ENCODE data around the gene SIGLEC12.
"Not testable (repeated sequence)": the region's sequence is repeated elsewhere in the genome, so short reads cannot be mapped to it uniquely, and the experiment has no call there.

The SIGLEC12 gene

GRCh38 chr19:51448411-51449016 is 53.1 kb downstream of the SIGLEC12 start:
- Histone ChIP-seq H3K9me2 (ENCODE audit: low read depth, low read length) (no peaks in the 10 kb centered on the region), H3K79me2 (ENCODE audit: insufficient read depth, low read length) (no peaks in the 10 kb centered on the region), H3K4me3 (ENCODE audit: low read depth, low read length, poor library complexity, severe bottlenecking) (no peak overlapping the region), H3K27me3 (ENCODE audit: insufficient read depth, low read length) (no peaks in the 10 kb centered on the region; the same call in 1 of the 2 replicates), H4K20me1 (ENCODE audit: insufficient read depth, low read length) (no peaks in the 10 kb centered on the region), H3F3A (ENCODE audit: insufficient read depth, low read length) (no peaks in the 10 kb centered on the region), H3K27ac (ENCODE audit: low read depth, low read length, poor library complexity, severe bottlenecking) (no peak overlapping the region), H2AFZ (ENCODE audit: low read length) (no peak overlapping the region), H3K4me1 (ENCODE audit: insufficient read depth, low read length, severe bottlenecking) (no peaks in the 10 kb centered on the region), H3K4me2 (ENCODE audit: low read length) (no peak overlapping the region), H3K36me3 (ENCODE audit: insufficient read depth, low read length) (no peaks in the 10 kb centered on the region; the same call in 1 of the 2 replicates), H3K9ac (ENCODE audit: low read length) (no peak overlapping the region), H3K9me3 (ENCODE audit: low read length) (no peaks in the 10 kb centered on the region)
- TF ChIP-seq EZH2 (IDR thresholded peaks at IDR 0.05; ENCODE audit: borderline replicate concordance, low read length), result no peak
- no peak for TF ChIP-seq CTCF (IDR thresholded peaks at IDR 0.05; ENCODE audit: low read length)

DNA sequence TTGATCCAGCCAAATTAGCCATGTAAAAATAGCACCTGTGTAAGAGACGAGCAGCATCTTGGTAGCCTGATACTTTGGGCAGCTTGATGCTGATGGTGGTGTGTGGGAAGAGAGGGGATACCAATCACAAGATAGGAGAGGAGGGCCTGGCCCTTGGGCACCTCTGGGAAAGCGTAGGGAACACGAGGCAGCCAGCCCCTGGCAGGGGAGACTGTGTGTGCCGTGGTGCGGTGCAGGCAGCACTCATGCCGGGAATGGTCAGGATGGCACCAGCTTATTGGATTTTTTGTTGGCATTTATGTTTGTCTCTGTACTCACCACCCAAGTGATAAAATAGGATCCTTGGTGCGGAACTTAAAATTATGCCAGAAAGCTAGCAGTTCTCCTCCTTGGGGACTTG is 53.6 kb downstream of the SIGLEC12 start:
- Histone ChIP-seq H3K27ac (ENCODE audit: low read depth, low read length, poor library complexity, severe bottlenecking) (no peak overlapping the region), H4K20me1 (ENCODE audit: insufficient read depth, low read length) (no peaks in the 10 kb centered on the region), H3K9me3 (ENCODE audit: low read length) (no peaks in the 10 kb centered on the region), H3K9ac (ENCODE audit: low read length) (no peak overlapping the region), H2AFZ (ENCODE audit: low read length) (no peak overlapping the region), H3K4me1 (ENCODE audit: insufficient read depth, low read length, severe bottlenecking) (no peaks in the 10 kb centered on the region), H3K4me2 (ENCODE audit: low read length) (no peak overlapping the region), H3F3A (ENCODE audit: insufficient read depth, low read length) (no peaks in the 10 kb centered on the region), H3K36me3 (ENCODE audit: insufficient read depth, low read length) (no peaks in the 10 kb centered on the region; the same call in 1 of the 2 replicates), H3K27me3 (ENCODE audit: insufficient read depth, low read length) (no peaks in the 10 kb centered on the region; the same call in 1 of the 2 replicates), H3K9me2 (ENCODE audit: low read depth, low read length) (no peaks in the 10 kb centered on the region), H3K4me3 (ENCODE audit: low read depth, low read length, poor library complexity, severe bottlenecking) (no peak overlapping the region), H3K79me2 (ENCODE audit: insufficient read depth, low read length) (no peaks in the 10 kb centered on the region)
- TF ChIP-seq EZH2 (IDR thresholded peaks at IDR 0.05; ENCODE audit: borderline replicate concordance, low read length), result no peak
- no peak for TF ChIP-seq CTCF (IDR thresholded peaks at IDR 0.05; ENCODE audit: low read length)

GRCh38 chr19:51447510-51447909 is 54.1 kb downstream of the SIGLEC12 start:
- H3K9me3 ChIP-seq (ENCODE audit: low read length); H3F3A ChIP-seq (ENCODE audit: insufficient read depth, low read length); H3K9me2 ChIP-seq (ENCODE audit: low read depth, low read length); H3K9ac ChIP-seq (ENCODE audit: low read length); H3K4me1 ChIP-seq (ENCODE audit: insufficient read depth, low read length, severe bottlenecking); H3K4me2 ChIP-seq (ENCODE audit: low read length); H2AFZ ChIP-seq (ENCODE audit: low read length); H3K36me3 ChIP-seq (ENCODE audit: insufficient read depth, low read length); H3K27me3 ChIP-seq (ENCODE audit: insufficient read depth, low read length); H3K27ac ChIP-seq (ENCODE audit: low read depth, low read length, poor library complexity, severe bottlenecking); H3K79me2 ChIP-seq (ENCODE audit: insufficient read depth, low read length); H4K20me1 ChIP-seq (ENCODE audit: insufficient read depth, low read length); H3K4me3 ChIP-seq (ENCODE audit: low read depth, low read length, poor library complexity, severe bottlenecking): not testable (repeated sequence)
